Smooth muscle cell (in vitro differentiated cells): ENCODE results near the gene NTHL1. TPM values are rescaled to one million over a fixed set of nuclear protein-coding genes. Genes with fewer than 3 reads are reported as not detected.

Source experiments
- DNase-seq: peaks from one replicate; lab custom pipeline; 2025; ENCODE audit not compliant: unreplicated experiment; lab: John Stamatoyannopoulos, UW
- H2AFZ ChIP-seq: fragments of 200-600 bp; sonication (generic); 2 replicates; pipeline ENCODE4 v1.6.0; 2016; ENCODE audit warnings: antibody characterized with exemption, low read depth, mild to moderate bottlenecking
- H3F3A ChIP-seq: fragments of 200-600 bp; sonication (generic); 2 replicates; pipeline ENCODE4 v1.6.0; 2017; ENCODE audit warnings: antibody characterized with exemption, low read depth
- H3K27ac ChIP-seq: fragments of 200-600 bp; sonication (generic); 2 replicates; pipeline ENCODE4 v1.5.1; 2016; ENCODE audit warnings: low read depth, mild to moderate bottlenecking
- H3K27me3 ChIP-seq: fragments of 200-600 bp; sonication (generic); 2 replicates; pipeline ENCODE4 v1.6.1; 2016; ENCODE audit warnings: low read depth, mild to moderate bottlenecking
- H3K36me3 ChIP-seq: fragments of 200-600 bp; sonication (generic); 2 replicates; pipeline ENCODE4 v1.5.1; 2016; ENCODE audit warnings: low read depth
- H3K4me1 ChIP-seq: fragments of 200-600 bp; sonication (generic); 2 replicates; pipeline ENCODE4 v1.5.1; 2016; ENCODE audit warnings: low read depth
- H3K4me2 ChIP-seq: fragments of 200-600 bp; sonication (generic); 2 replicates; pipeline ENCODE4 v1.6.0; 2016; ENCODE audit warnings: mild to moderate bottlenecking
- H3K4me3 ChIP-seq: fragments of 200-600 bp; sonication (generic); 2 replicates; pipeline ENCODE4 v1.5.1; 2016; ENCODE audit warnings: mild to moderate bottlenecking
- H3K79me2 ChIP-seq: fragments of 200-600 bp; sonication (generic); 2 replicates; pipeline ENCODE4 v1.6.0; 2016; ENCODE audit warnings: low read depth, mild to moderate bottlenecking
- H3K9ac ChIP-seq: fragments of 200-600 bp; sonication (generic); 2 replicates; pipeline ENCODE4 v1.6.0; 2016; ENCODE audit warnings: low read depth
- H3K9me3 ChIP-seq: fragments of 200-600 bp; sonication (generic); replicated peaks from 2 replicates; pipeline ENCODE4 v1.5.1; 2016; ENCODE audit warnings: low read depth
- H4K20me1 ChIP-seq: fragments of 200-600 bp; sonication (generic); 2 replicates; pipeline ENCODE4 v1.6.0; 2016; ENCODE audit warnings: low read depth
- CTCF ChIP-seq: fragments of 200-600 bp; sonication (generic); IDR thresholded peaks from 2 replicates; pipeline ENCODE4 v1.5.1; 2017; ENCODE audit warnings: borderline replicate concordance, mild to moderate bottlenecking, antibody characterized with exemption; ENCODE audit not compliant: insufficient read depth, poor library complexity, severe bottlenecking
- WGBS: methylation state at CpG from one replicate; pipeline ENCODE4 v1.1.7; 2016; ENCODE audit warnings: low lambda C conversion rate; 5-methylcytosine and 5-hydroxymethylcytosine counted together
- polyA plus RNA-seq: library from polyadenylated mRNA; unstranded; fragments of >200 nt; fragmentation: Nextera tagmentation; extraction: Ambion mirVana; gene quantifications from 2 replicates; pipeline ENCODE4 v1.2.1, GENCODE V29; 2016
- total RNA-seq: library from RNA; depleted of rRNA; stranded (reverse); fragments of >200 nt; gene quantifications from 2 replicates; pipeline ENCODE4 v1.2.3, GENCODE V29; 2014

NTHL1 gene
- total and polyA plus RNA-seq, 2 experiments from 2014 or later = 23.8 to 39.3 TPM

DNA sequence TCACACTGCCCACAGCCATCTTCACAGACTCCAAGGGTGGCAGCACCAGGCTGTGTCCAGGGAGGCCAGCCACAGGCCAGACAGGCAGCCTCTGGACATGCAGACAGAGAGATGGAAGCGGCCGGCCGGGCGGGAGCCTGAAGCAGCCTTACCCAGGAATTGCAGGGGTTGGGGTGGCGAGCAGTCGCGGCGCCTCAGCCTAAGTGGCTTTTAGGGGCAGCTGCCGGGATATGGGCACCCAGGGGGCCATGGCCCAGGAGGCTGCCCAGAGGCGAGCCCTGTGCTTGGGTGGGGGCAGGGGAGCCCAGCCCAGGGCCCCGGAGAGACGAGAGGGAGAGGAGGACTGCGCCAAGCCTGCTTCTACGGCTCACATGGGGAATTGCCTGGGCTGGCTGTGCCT, 22.4 kb downstream of the NTHL1 start:
- H3K27ac ChIP-seq = no peak overlapping the region
- H3K4me2 ChIP-seq = no peak overlapping the region
- no peak for DNase-seq
- no peaks in the 10 kb centered on the region for H3K36me3 ChIP-seq
- peaks cover 12% of the 10 kb centered on the region for H4K20me1 ChIP-seq
- H3K9me3 ChIP-seq = no peaks in the 10 kb centered on the region
- WGBS = 91% methylated on average over 14 of the region's 14 CpGs
- TF ChIP-seq CTCF = no peak
- H3K4me3 ChIP-seq = no peak overlapping the region
- no peak overlapping the region for H2AFZ ChIP-seq
- peaks cover 18% of the 10 kb centered on the region for H3K4me1 ChIP-seq
- H3K27me3 ChIP-seq = no peaks in the 10 kb centered on the region
- H3K9ac ChIP-seq = no peak overlapping the region
- peaks cover 15% of the 10 kb centered on the region for H3K79me2 ChIP-seq
- H3F3A ChIP-seq = no peaks in the 10 kb centered on the region

DNA sequence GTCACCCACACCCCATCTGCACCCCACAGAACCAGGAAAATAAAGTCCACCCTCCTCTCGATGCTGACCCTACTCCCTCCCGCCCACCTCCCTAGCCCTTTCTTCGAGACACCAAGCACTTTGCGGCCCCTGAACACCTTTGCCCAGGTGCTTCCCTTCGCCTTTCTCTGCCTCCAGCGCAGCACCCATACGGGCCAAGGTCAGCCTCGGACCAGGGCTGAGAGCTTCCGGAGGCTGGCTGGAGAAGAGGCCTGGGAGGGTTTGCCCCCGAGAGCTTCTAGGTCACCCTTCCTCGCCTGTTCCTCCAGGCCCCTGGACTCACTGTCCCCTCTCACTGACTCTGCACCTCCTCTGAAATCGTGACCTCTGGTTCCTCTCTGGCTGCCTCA, 23.6 kb downstream of the NTHL1 start:
- no peaks in the 10 kb centered on the region for H3F3A ChIP-seq
- no peak overlapping the region for H2AFZ ChIP-seq
- H3K79me2 ChIP-seq = peaks cover 15% of the 10 kb centered on the region
- H3K27ac ChIP-seq = no peak overlapping the region
- H3K4me1 ChIP-seq = peaks cover 23% of the 10 kb centered on the region
- H3K27me3 ChIP-seq = no peaks in the 10 kb centered on the region
- WGBS = 92% methylated on average over 12 of the region's 12 CpGs
- peaks cover 12% of the 10 kb centered on the region for H4K20me1 ChIP-seq
- TF ChIP-seq CTCF = no peak
- H3K4me2 ChIP-seq = peak overlapping the region; percentile 82
- no peak overlapping the region for H3K4me3 ChIP-seq
- no peak overlapping the region for H3K9ac ChIP-seq
- DNase-seq = no peak
- no peaks in the 10 kb centered on the region for H3K9me3 ChIP-seq
- H3K36me3 ChIP-seq = no peaks in the 10 kb centered on the region

DNA sequence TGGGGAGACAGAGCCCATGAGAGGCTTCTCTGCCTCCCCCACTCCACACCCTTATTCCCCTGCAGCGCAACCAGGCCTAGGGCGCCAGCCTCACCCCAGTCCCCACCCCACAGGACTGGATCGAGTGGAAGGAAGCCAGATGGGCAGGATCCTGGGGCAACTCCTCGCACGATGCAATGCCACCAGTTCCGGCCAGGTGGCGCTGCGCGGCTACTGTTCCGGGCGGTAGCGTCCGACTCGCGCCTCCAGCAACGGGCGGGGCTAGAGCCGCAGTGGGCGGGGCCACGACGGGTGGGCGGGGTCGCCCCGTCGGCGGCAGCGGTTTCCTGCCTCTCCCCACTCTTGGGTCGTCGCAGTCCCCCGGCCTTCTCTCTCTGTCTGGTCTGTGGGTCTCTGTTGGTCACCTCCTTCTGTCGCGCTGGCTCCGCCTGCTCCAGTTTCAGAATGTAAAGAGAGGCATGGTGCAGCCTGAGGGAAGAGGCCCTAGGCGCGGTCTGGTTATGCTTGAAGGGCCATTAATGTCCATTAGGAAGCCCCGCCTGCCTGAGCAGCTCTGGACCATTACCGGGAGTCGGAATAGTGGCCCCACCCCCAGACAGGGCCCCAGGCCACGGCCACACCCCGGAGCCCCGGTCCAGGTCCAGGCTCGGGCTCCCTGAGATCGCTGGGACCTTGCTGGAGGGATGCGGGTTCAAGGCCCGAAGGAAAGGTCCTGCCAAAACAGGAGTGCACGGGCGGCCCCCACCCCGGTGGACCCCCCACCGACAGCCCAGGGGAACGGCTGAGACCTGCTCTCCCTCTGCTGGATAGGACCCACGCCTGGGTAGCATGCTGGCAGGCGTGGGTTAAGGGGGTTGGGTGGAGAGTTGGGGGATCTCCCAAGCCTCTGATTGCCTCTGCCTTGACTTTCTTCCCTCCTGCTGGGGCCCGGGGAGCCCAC, 24.3 kb downstream of the NTHL1 start:
- H3K9ac ChIP-seq = no peak overlapping the region
- H2AFZ ChIP-seq = peak overlapping the region; percentile 76
- TF ChIP-seq CTCF = peak; percentile 98
- no peaks in the 10 kb centered on the region for H3K27me3 ChIP-seq
- H3K27ac ChIP-seq = peak overlapping the region; percentile 40
- H3K79me2 ChIP-seq = peaks cover 12% of the 10 kb centered on the region
- WGBS = 10% methylated on average over 42 of the region's 53 CpGs
- H3K4me3 ChIP-seq = peak overlapping the region; percentile 38
- H4K20me1 ChIP-seq = peaks cover 6% of the 10 kb centered on the region
- H3K9me3 ChIP-seq = no peaks in the 10 kb centered on the region
- no peaks in the 10 kb centered on the region for H3K36me3 ChIP-seq
- peak overlapping the region; percentile 82 for H3K4me2 ChIP-seq
- peak; percentile 94 for DNase-seq
- no peaks in the 10 kb centered on the region for H3F3A ChIP-seq
- H3K4me1 ChIP-seq = peaks cover 23% of the 10 kb centered on the region
